Mesendoderm (in vitro differentiated cells): ENCODE data around the gene TJP3.
A peak's percentile ranks its signal among the peaks of the same experiment; 100 is the strongest.

Experiments
- DNase-seq: peaks from one replicate; pipeline ENCODE4 v3.0.0; 2013
- H2AK5ac ChIP-seq: 2 replicates; pipeline ENCODE4 v1.6.1; 2013; ENCODE audit warnings: low read length, inconsistent platforms
- H2BK120ac ChIP-seq: 2 replicates; pipeline ENCODE4 v1.6.1; 2013; ENCODE audit warnings: low read depth, mild to moderate bottlenecking, low read length, moderate library complexity, mixed read lengths
- H2BK15ac ChIP-seq: replicated peaks from 2 replicates; pipeline ENCODE4 v1.6.1; 2013; ENCODE audit warnings: low read depth, mild to moderate bottlenecking, moderate library complexity
- H2BK5ac ChIP-seq: 2 replicates; pipeline ENCODE4 v1.6.1; 2013; ENCODE audit warnings: low read length, inconsistent platforms
- H3K18ac ChIP-seq: 2 replicates; pipeline ENCODE4 v1.6.1; 2013; ENCODE audit warnings: mild to moderate bottlenecking, low read length, mixed read lengths
- H3K23ac ChIP-seq: one replicate; pipeline ENCODE4 v1.6.1; 2013; ENCODE audit warnings: low read length
- H3K27ac ChIP-seq: 2 replicates; pipeline ENCODE4 v1.5.1; 2013; ENCODE audit warnings: low read depth, mild to moderate bottlenecking, inconsistent platforms, low read length, moderate library complexity
- H3K27me3 ChIP-seq: 2 replicates; pipeline ENCODE4 v1.6.1; 2013; ENCODE audit warnings: low read length, control low read depth, mild to moderate bottlenecking, inconsistent platforms; ENCODE audit not compliant: insufficient read depth, poor library complexity
- H3K36me3 ChIP-seq: 2 replicates; pipeline ENCODE4 v1.6.1; 2013; ENCODE audit warnings: low read length, inconsistent platforms; ENCODE audit not compliant: control insufficient read depth, insufficient read depth
- H3K4ac ChIP-seq: one replicate; pipeline ENCODE4 v1.6.1; 2013; ENCODE audit warnings: low read depth, mild to moderate bottlenecking, low read length, moderate library complexity
- H3K4me1 ChIP-seq: 2 replicates; pipeline ENCODE4 v1.6.1; 2013; ENCODE audit warnings: low read depth, low read length, inconsistent platforms; ENCODE audit not compliant: control insufficient read depth
- H3K4me2 ChIP-seq: 2 replicates; pipeline ENCODE4 v1.6.1; 2013; ENCODE audit warnings: low read length
- H3K4me3 ChIP-seq: 2 replicates; pipeline ENCODE4 v1.5.1; 2013; ENCODE audit warnings: mild to moderate bottlenecking, low read length
- H3K56ac ChIP-seq: one replicate; pipeline ENCODE4 v1.6.1; 2013; ENCODE audit warnings: low read length
- H3K79me1 ChIP-seq: 2 replicates; pipeline ENCODE4 v1.6.1; 2013; ENCODE audit warnings: low read length, inconsistent platforms
- H3K79me2 ChIP-seq: 2 replicates; pipeline ENCODE4 v1.6.1; 2013; ENCODE audit warnings: mild to moderate bottlenecking, low read length; ENCODE audit not compliant: control insufficient read depth, insufficient read depth
- H3K9ac ChIP-seq: 2 replicates; pipeline ENCODE4 v1.6.1; 2013; ENCODE audit warnings: low read length, inconsistent platforms
- H4K5ac ChIP-seq: one replicate; pipeline ENCODE4 v1.6.1; 2013; ENCODE audit warnings: low read length
- H4K8ac ChIP-seq: one replicate; pipeline ENCODE4 v1.6.1; 2013; ENCODE audit warnings: low read depth, mild to moderate bottlenecking, control low read depth, low read length, moderate library complexity
- WGBS: extraction: QIAGEN DNeasy Blood & Tissue Kit; methylation state at CpG from one replicate; pipeline ENCODE4 v1.1.7; 2013; ENCODE audit warnings: low lambda C conversion rate, missing lambda C conversion rate; ENCODE audit not compliant: insufficient coverage; ENCODE audit errors: extremely low coverage; 5-methylcytosine and 5-hydroxymethylcytosine counted together

TJP3 gene

DNA sequence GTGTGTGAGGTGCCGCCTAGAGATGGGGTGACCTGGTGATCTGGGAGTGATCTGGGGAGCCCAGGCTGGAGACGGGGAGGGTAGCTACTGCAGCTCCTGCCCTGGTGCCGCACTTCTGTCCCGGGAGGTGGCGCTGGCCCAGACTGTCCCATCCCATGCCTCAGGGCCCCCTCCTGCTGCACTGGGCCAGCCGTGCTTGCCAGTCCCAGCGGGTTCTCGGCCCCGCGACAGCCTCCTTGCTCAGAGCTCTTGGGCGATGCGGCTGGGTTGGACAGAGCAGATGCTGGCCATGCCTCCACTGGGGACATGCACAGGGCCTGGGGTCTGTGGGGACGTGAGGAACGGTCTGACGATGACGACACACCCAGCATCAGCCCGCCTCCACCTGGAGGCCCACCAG, 61.3 kb downstream of the TJP3 start:
- no peaks in the 10 kb centered on the region for H3K36me3 ChIP-seq
- H3K56ac ChIP-seq: no peak overlapping the region
- H3K27ac ChIP-seq: no peak overlapping the region
- no peak overlapping the region for H2BK15ac ChIP-seq
- H4K5ac ChIP-seq: no peak overlapping the region
- no peak overlapping the region for H4K8ac ChIP-seq
- H2AK5ac ChIP-seq: no peak overlapping the region
- H3K4me3 ChIP-seq: no peak overlapping the region
- no peaks in the 10 kb centered on the region for H3K27me3 ChIP-seq
- no peak overlapping the region for H3K4me2 ChIP-seq
- H3K79me1 ChIP-seq: no peaks in the 10 kb centered on the region
- WGBS: no CpG with 5 or more reads among the region's 17 CpGs
- DNase-seq: no peak
- no peak overlapping the region for H2BK5ac ChIP-seq
- no peak overlapping the region for H2BK120ac ChIP-seq
- H3K4ac ChIP-seq: no peak overlapping the region
- H3K9ac ChIP-seq: no peak overlapping the region
- H3K23ac ChIP-seq: no peak overlapping the region
- no peaks in the 10 kb centered on the region for H3K79me2 ChIP-seq
- H3K4me1 ChIP-seq: no peaks in the 10 kb centered on the region
- no peak overlapping the region for H3K18ac ChIP-seq

DNA sequence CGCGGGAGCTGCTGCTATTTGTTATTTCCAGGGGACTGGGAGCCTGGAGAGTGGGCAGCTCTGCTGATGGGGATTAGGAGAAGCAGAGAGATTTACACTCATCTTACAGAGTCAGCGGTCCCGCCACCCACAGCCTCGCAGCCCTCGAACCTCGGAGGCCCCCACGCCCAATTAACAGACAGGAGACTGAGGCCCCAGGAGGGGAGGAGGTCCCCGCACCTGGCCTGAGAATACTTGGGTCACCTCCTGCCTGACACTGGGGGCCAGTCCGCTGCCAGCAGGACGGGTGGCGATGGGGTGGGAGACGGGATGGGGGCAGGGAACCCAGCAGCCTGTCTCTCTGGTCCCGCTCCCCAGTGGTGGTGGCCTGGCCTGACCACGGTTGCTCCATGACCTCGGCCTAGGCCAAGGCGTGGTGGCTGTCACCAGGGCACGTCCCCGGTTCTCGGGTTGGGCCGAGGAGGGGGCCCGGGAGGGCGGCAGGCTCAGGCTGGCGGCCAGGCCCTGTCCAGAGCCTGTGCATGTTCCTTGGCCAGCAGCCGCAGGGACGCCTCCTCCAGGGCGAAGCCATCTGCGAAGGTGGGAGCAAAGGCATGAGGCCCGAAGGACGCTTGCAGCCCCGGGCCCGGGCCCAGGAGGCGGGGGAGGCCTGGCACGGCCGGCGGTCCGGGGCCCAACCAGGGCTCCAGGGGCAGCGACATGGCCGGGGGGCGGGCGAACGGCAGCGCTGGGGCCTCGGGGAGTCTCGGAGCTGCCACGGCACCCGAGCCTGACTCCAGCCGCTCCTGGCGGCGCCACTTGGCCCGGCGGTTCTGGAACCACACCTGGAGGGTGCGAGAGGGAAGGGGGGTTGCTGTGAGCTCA, 62.2 kb downstream of the TJP3 start:
- H3K27ac ChIP-seq: no peak overlapping the region
- no peak overlapping the region for H4K8ac ChIP-seq
- no peak for DNase-seq
- H2BK120ac ChIP-seq: no peak overlapping the region
- H2BK5ac ChIP-seq: no peak overlapping the region
- peak overlapping the region; percentile 45 for H3K23ac ChIP-seq
- H4K5ac ChIP-seq: no peak overlapping the region
- no peak overlapping the region for H3K4me2 ChIP-seq
- no peak overlapping the region for H3K4ac ChIP-seq
- H3K4me3 ChIP-seq: no peak overlapping the region
- H3K79me2 ChIP-seq: no peaks in the 10 kb centered on the region
- H3K79me1 ChIP-seq: no peaks in the 10 kb centered on the region
- H3K18ac ChIP-seq: no peak overlapping the region
- H3K36me3 ChIP-seq: no peaks in the 10 kb centered on the region
- no peak overlapping the region for H2BK15ac ChIP-seq
- H3K27me3 ChIP-seq: no peaks in the 10 kb centered on the region
- H3K9ac ChIP-seq: no peak overlapping the region
- WGBS: no CpG with 5 or more reads among the region's 53 CpGs
- H3K56ac ChIP-seq: no peak overlapping the region
- H3K4me1 ChIP-seq: no peaks in the 10 kb centered on the region
- H2AK5ac ChIP-seq: no peak overlapping the region

DNA sequence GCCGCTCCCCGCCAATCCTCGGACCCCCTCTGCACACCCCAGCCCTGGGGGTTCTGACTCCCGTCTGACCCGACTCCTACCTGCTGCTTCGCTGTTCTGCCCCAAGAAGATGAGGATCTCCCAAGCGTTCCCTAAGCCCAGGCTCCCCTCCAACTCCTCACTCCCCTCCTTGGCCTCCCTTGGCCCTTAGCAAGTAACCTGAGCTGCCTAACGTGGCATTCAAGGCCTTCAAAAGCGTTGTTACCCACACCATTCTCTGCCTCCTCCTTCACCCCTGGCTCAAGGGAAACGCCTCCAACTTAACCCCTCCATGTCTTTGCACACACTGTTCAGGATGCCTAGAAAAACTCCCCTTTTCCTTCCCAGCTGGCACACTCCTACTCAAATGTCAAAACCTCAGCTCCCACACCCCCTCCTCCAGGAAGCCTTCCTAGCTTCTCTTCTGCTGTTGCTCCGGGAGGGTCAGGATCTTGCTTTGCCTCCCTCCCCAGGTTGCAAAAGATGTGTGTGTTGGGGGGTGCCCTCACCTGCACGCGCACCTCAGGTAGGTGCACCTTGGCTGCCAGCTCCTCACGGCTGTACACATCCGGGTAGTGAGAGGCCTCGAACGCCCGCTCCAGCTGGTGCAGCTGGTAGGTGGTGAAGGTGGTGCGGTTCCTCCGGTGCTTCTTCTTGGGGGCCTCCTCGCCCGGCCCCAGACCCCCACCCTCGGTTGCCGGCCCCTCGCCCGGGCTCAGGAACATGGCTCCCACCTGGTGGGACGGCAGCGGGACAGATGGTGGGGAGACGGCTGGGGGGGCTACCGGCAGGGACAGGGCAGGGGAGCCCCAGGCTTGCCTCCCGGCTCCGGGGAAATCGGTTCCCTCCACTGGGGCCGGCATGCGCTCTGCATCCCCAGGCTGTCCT, 63.1 kb downstream of the TJP3 start:
- WGBS: no CpG with 5 or more reads among the region's 35 CpGs
- no peaks in the 10 kb centered on the region for H3K4me1 ChIP-seq
- no peak overlapping the region for H3K18ac ChIP-seq
- no peak overlapping the region for H4K8ac ChIP-seq
- H3K79me2 ChIP-seq: no peaks in the 10 kb centered on the region
- no peak overlapping the region for H2BK5ac ChIP-seq
- peak; percentile 16 for DNase-seq
- no peak overlapping the region for H3K9ac ChIP-seq
- H2BK15ac ChIP-seq: no peak overlapping the region
- H3K4me3 ChIP-seq: no peak overlapping the region
- H3K23ac ChIP-seq: no peak overlapping the region
- H3K4me2 ChIP-seq: no peak overlapping the region
- no peak overlapping the region for H2AK5ac ChIP-seq
- H2BK120ac ChIP-seq: no peak overlapping the region
- H3K36me3 ChIP-seq: no peaks in the 10 kb centered on the region
- no peak overlapping the region for H3K27ac ChIP-seq
- H3K4ac ChIP-seq: no peak overlapping the region
- H3K79me1 ChIP-seq: no peaks in the 10 kb centered on the region
- no peak overlapping the region for H4K5ac ChIP-seq
- H3K56ac ChIP-seq: no peak overlapping the region
- H3K27me3 ChIP-seq: no peaks in the 10 kb centered on the region

DNA sequence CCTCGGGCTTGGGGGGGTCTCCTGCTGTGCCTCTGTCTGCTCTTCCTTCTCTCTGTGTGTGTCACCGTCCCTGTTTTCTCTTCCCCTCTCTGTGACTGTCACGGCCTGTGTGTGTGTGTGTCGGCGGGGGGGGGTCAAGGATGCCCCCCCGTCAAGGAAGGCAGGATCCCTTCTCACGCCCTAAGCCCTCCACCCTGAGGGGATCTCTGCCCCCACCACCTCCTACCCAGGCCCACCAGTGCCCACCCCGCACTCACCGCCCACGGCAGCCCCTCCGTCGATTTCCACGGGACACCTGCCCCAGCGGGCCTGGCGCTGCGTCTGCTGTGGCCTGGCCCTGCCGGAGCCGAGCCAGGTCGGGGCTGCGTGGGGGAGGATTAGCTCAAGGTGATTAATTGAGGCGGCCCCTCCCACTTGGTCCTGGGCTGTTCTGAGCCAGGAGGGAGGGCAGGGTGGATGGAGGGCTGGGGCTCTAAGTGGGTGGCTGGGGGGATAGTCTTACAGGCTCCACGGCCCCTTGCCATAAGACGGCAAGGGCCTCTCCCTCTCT, 63.8 kb downstream of the TJP3 start, which contains the start of gene RAX2:
Gene RAX2, minus strand, starts transcription at position 323 of the 550 bp plus-strand sequence. CDS start 486 bp downstream, outside the sequence.
- no peak within 1 kb of the TSS for H3K4ac ChIP-seq
- H2AK5ac ChIP-seq: no peak within 1 kb of the TSS
- no peak within 1 kb of the TSS for H3K9ac ChIP-seq
- H4K8ac ChIP-seq: no peak within 1 kb of the TSS
- H3K36me3 ChIP-seq: no peaks in the 10 kb centered on the region
- H3K79me1 ChIP-seq: no peaks in the 10 kb centered on the region
- no peak within 1 kb of the TSS for H2BK15ac ChIP-seq
- H3K27me3 ChIP-seq: no peaks in the 10 kb centered on the region
- H3K79me2 ChIP-seq: no peaks in the 10 kb centered on the region
- no peak for DNase-seq
- no peaks in the 10 kb centered on the region for H3K4me1 ChIP-seq
- no peak within 1 kb of the TSS for H2BK5ac ChIP-seq
- no peak within 1 kb of the TSS for H3K4me3 ChIP-seq
- no peak within 1 kb of the TSS for H3K4me2 ChIP-seq
- no peak within 1 kb of the TSS for H2BK120ac ChIP-seq
- H4K5ac ChIP-seq: no peak within 1 kb of the TSS
- no peak within 1 kb of the TSS for H3K23ac ChIP-seq
- H3K27ac ChIP-seq: no peak within 1 kb of the TSS
- no peak within 1 kb of the TSS for H3K18ac ChIP-seq
- no peak within 1 kb of the TSS for H3K56ac ChIP-seq
- WGBS: no CpG with 5 or more reads among the region's 23 CpGs

DNA sequence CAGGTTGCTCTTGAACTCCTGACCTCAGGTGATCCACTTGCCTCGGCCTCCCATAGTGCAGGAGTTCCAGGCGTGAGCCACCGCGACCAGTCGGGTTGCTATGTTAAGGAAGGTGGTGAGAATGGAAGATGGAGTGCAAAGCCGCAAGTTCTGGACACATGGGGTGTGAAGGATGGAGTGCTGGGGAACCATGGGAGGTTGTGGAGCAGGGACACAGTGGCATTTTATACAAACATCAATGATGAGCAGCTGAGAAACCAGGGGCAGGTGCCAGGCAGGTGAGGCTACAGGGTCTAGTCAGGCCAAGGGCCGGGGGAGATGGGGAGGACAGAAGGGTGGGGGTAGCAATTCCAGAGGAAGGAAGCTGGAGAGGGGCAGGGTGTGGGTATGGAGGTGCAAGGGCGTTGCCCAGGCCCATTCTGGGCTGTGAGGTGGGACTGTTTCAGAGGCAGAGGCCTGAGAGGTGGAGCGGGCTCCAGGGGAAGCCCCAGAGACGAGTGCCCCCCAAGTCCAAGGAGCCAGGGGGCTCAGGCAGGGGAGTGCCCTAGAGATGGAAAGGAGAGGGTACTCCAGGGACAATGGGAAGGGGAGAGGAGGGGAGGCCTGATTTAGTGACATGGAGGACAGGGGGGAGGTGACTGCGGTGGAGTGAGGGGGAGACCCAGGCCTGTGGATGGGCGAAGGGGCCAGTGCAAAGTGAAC, 65.8 kb downstream of the TJP3 start:
- H3K36me3 ChIP-seq: no peaks in the 10 kb centered on the region
- H2BK5ac ChIP-seq: no peak overlapping the region
- no peaks in the 10 kb centered on the region for H3K79me2 ChIP-seq
- no peak overlapping the region for H3K27ac ChIP-seq
- H3K4me3 ChIP-seq: no peak overlapping the region
- H3K79me1 ChIP-seq: no peaks in the 10 kb centered on the region
- H3K4ac ChIP-seq: no peak overlapping the region
- no peak overlapping the region for H3K18ac ChIP-seq
- H3K56ac ChIP-seq: no peak overlapping the region
- H3K4me1 ChIP-seq: no peaks in the 10 kb centered on the region
- no peak overlapping the region for H3K4me2 ChIP-seq
- H4K8ac ChIP-seq: no peak overlapping the region
- no peak overlapping the region for H4K5ac ChIP-seq
- no peak overlapping the region for H2BK15ac ChIP-seq
- no peak overlapping the region for H3K23ac ChIP-seq
- H3K9ac ChIP-seq: no peak overlapping the region
- DNase-seq: no peak
- no peak overlapping the region for H2AK5ac ChIP-seq
- WGBS: no CpG with 5 or more reads among the region's 12 CpGs
- no peaks in the 10 kb centered on the region for H3K27me3 ChIP-seq
- no peak overlapping the region for H2BK120ac ChIP-seq
